Mammary epithelial cell (primary cell): ENCODE measurements around the gene VWCE.

Experiments used
- CTCF ChIP-seq, 2 donors: IDR thresholded peaks in 1 of 2; conservative IDR thresholded peaks in 1 of 2; 2 replicates each; pipeline ENCODE4 v1.5.1; 2011 to 2012; ENCODE audit warnings: inconsistent platforms in 2 of 2, low read length in 2 of 2, mild to moderate bottlenecking in 2 of 2, control low read depth in 1 of 2, low read depth in 1 of 2; ENCODE audit not compliant: insufficient read depth in 1 of 2; ENCODE audit errors: extremely low read depth in 1 of 2
- EZH2 ChIP-seq: IDR thresholded peaks from 2 replicates; pipeline ENCODE4 v1.6.1; 2012; ENCODE audit warnings: low read length, inconsistent platforms, borderline replicate concordance

- no peak for TF ChIP-seq EZH2
- no peak for TF ChIP-seq CTCF (conservative IDR thresholded peaks at IDR 0.05 in 1 of 2, IDR thresholded peaks at IDR 0.05 in 1 of 2; ENCODE audit: extremely low read depth in 1 of 2, insufficient read depth in 1 of 2, low read depth in 1 of 2, low read length in 2 of 2)
These were observed 28.5 kb downstream of the VWCE start for GRCh38 chr11:61266602-61267001.
